Mesothelial cell of epicardium (in vitro differentiated cells): ENCODE measurements around the gene KIRREL3. TPM values are rescaled to one million over a fixed set of nuclear protein-coding genes. Genes with fewer than 3 reads are reported as not detected.

Experiments used
- DNase-seq, 2 experiments: peaks; one replicate each; pipeline ENCODE4 v3.0.0; 2021; ENCODE audit warnings: low spot score in 2 of 2; ENCODE audit not compliant: unreplicated experiment in 2 of 2
- H3K27ac Mint-ChIP-seq: 2 replicates; pipeline ENCODE4 v1.8.0; 2021; ENCODE audit warnings: mixed read lengths
- H3K27me3 Mint-ChIP-seq: 2 replicates; pipeline ENCODE4 v1.8.0; 2021; ENCODE audit warnings: low read depth, mixed read lengths
- H3K36me3 Mint-ChIP-seq: 2 replicates; pipeline ENCODE4 v1.8.0; 2021; ENCODE audit warnings: mixed read lengths
- H3K4me1 Mint-ChIP-seq: 2 replicates; pipeline ENCODE4 v1.8.0; 2021; ENCODE audit warnings: mixed read lengths
- H3K4me3 Mint-ChIP-seq: 2 replicates; pipeline ENCODE4 v1.8.0; 2021; ENCODE audit warnings: mild to moderate bottlenecking, moderate library complexity, mixed read lengths
- H3K9me3 Mint-ChIP-seq: 2 replicates; pipeline ENCODE4 v1.8.0; 2021; ENCODE audit warnings: mixed read lengths
- total RNA-seq: library from RNA; stranded (reverse); gene quantifications from 3 replicates; pipeline ENCODE4 v1.2.1, GENCODE V29; 2021
- TF ChIP-seq, protein P1 (sequence below): fragments of 200-600 bp; sonication (generic); IDR thresholded peaks from one replicate; pipeline ENCODE4 v1.5.0; 2021; ENCODE audit warnings: antibody characterized with exemption; ENCODE audit not compliant: unreplicated experiment

Gene KIRREL3
- total RNA-seq, 1 donor from 2014 or later = 0.31 TPM

DNA sequence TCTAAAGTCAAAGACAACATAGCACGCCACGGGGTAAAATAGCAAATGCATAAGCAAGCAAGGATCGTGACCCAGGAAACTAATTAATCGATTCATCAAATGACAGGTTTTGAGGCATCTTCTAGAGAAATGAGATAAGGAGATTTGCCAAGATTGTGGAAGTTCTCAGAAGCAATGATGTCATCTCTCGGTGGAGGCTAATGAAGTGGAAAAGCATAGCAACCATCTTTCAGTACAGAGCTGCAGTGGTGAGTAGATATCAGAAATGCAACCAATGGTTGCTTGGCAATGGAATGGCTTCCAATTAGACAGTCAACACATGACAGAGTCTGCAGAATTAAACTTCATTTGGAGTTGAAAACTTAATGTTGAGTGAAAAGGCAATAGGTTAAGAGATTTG is 116.0 kb downstream of the KIRREL3 start:
- Mint-ChIP-seq H3K9me3 (no peaks in the 10 kb centered on the region), H3K4me1 (peaks cover 18% of the 10 kb centered on the region), H3K4me3 (no peak overlapping the region), H3K27ac (no peak overlapping the region), H3K27me3 (peaks cover 4% of the 10 kb centered on the region), H3K36me3 (no peaks in the 10 kb centered on the region)
- TF ChIP-seq, protein P1, sequence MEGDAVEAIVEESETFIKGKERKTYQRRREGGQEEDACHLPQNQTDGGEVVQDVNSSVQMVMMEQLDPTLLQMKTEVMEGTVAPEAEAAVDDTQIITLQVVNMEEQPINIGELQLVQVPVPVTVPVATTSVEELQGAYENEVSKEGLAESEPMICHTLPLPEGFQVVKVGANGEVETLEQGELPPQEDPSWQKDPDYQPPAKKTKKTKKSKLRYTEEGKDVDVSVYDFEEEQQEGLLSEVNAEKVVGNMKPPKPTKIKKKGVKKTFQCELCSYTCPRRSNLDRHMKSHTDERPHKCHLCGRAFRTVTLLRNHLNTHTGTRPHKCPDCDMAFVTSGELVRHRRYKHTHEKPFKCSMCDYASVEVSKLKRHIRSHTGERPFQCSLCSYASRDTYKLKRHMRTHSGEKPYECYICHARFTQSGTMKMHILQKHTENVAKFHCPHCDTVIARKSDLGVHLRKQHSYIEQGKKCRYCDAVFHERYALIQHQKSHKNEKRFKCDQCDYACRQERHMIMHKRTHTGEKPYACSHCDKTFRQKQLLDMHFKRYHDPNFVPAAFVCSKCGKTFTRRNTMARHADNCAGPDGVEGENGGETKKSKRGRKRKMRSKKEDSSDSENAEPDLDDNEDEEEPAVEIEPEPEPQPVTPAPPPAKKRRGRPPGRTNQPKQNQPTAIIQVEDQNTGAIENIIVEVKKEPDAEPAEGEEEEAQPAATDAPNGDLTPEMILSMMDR = no peak
- no peak for DNase-seq

DNA sequence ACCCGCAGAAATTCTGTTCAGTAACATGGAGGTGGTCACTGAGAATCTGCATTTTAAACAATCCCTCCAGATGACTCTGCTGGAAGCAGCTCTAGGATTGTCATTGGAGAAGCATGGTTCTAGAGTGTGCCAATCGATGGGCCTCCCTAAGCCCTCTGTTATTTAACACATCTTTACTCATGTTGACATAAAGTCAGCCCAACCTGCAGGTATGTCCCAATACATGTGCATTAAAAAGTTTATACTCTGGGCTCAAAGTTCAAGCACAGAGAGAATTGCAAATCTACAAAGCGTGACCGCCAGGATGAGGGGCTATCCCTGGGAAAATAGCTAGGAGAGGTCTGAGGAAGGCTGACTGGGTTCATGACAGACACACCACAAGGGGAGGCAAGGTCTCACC is 116.4 kb downstream of the KIRREL3 start:
- DNase-seq = no peak
- H3K27ac Mint-ChIP-seq = no peak overlapping the region
- H3K27me3 Mint-ChIP-seq = peaks cover 4% of the 10 kb centered on the region
- H3K4me1 Mint-ChIP-seq = peaks cover 20% of the 10 kb centered on the region
- H3K9me3 Mint-ChIP-seq = no peaks in the 10 kb centered on the region
- no peaks in the 10 kb centered on the region for H3K36me3 Mint-ChIP-seq
- TF ChIP-seq, protein P1 = no peak
- no peak overlapping the region for H3K4me3 Mint-ChIP-seq

DNA sequence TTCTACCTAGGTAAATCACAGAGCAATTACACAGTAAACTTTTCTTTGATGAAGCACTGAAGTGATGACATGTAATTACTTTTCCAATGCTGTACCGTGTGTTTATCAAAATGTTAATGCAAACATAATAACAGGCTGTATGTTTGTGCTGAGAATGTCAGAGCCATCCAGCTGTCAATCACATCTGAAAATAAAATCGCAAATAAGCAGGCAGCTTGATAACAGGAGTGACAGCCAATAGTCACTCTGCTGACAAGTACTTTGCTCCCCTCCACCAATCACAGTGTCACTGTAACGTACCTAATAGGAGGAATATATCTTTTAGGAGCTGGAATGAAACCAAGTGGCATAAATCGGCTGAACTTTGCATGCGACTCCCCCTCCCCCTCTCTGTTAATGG is 119.7 kb downstream of the KIRREL3 start:
- Mint-ChIP-seq H3K36me3 (no peaks in the 10 kb centered on the region), H3K27ac (no peak overlapping the region), H3K9me3 (no peaks in the 10 kb centered on the region), H3K27me3 (peaks cover 21% of the 10 kb centered on the region), H3K4me3 (no peak overlapping the region), H3K4me1 (peaks cover 14% of the 10 kb centered on the region)
- TF ChIP-seq, protein P1 = no peak
- DNase-seq = no peak

DNA sequence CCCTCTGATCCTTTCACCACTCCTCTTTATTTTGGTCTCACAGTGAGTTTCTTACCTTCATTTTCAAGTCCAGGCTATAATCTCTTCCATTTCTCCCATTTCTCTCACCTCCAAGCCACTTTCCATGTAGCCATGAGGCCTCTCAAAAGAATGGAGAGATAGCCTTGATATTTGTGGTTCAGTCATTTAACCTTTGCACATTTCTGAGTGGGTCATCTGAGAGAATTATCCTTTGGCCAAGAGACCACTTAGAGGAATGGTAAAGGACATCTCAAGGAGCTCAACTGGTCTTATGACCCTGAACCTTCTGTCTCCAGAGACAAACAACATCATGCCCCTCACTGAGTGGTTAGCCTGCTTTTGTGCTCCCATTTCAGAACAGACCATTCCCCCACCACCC is 121.1 kb downstream of the KIRREL3 start:
- H3K27me3 Mint-ChIP-seq = peaks cover 22% of the 10 kb centered on the region
- TF ChIP-seq, protein P1 = no peak
- no peak for DNase-seq
- peaks cover 25% of the 10 kb centered on the region for H3K4me1 Mint-ChIP-seq
- no peaks in the 10 kb centered on the region for H3K36me3 Mint-ChIP-seq
- H3K4me3 Mint-ChIP-seq = no peak overlapping the region
- H3K9me3 Mint-ChIP-seq = no peaks in the 10 kb centered on the region
- no peak overlapping the region for H3K27ac Mint-ChIP-seq

DNA sequence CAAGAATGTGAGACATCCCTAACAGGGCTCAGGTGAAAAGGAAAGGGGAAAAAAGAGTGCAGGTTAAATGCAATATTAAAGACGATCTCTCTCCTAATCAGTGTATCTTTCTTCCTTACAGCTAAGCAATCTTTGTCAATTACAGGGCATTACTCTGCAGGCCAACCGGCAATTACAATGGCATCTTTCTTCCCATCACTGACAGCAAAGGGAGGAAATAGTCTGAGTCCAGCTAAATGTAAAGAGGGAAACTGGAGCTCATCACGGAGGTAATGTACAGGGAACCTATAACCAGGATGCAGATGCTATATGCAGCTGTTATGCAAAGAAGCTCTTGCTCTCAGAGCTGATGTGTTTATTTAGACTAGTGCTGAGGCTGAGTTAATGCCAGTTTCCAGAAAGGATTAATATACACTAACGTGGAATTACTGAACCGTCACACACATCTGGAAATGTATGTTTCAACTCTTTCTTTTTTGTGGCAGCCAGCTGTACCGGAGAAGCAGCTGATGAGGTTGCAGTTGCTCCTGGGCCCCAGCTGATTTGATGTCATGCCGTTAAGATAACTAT is 121.6 kb downstream of the KIRREL3 start:
- TF ChIP-seq, protein P1 = no peak
- H3K4me3 Mint-ChIP-seq = no peak overlapping the region
- no peak overlapping the region for H3K27ac Mint-ChIP-seq
- H3K36me3 Mint-ChIP-seq = no peaks in the 10 kb centered on the region
- H3K27me3 Mint-ChIP-seq = peaks cover 27% of the 10 kb centered on the region
- peaks cover 27% of the 10 kb centered on the region for H3K4me1 Mint-ChIP-seq
- H3K9me3 Mint-ChIP-seq = no peaks in the 10 kb centered on the region
- DNase-seq = no peak

DNA sequence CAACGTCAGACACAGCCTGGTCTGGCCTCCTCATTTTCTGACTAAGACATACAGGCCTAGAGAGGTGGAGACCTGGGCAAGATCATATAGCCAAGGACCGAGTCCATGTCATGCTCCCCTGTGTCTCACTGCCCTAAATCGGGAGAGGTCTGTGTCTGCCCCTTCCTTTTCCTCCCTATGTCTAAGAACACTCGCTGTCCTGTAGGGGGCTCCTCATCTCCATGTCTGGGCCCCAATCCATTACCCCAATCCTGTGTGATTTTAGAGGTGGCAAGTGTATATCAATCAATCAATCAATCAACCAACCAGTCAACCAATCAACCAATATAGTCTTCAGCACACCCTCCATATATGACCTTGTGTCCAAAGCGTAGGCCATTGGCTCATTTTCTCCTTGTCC is 125.7 kb downstream of the KIRREL3 start:
- H3K27ac Mint-ChIP-seq = no peak overlapping the region
- peaks cover 30% of the 10 kb centered on the region for H3K27me3 Mint-ChIP-seq
- H3K9me3 Mint-ChIP-seq = peaks cover 12% of the 10 kb centered on the region
- TF ChIP-seq, protein P1 = no peak
- peaks cover 37% of the 10 kb centered on the region for H3K4me1 Mint-ChIP-seq
- DNase-seq = no peak
- H3K4me3 Mint-ChIP-seq = no peak overlapping the region
- H3K36me3 Mint-ChIP-seq = peaks cover 4% of the 10 kb centered on the region
